OCI-M2 (cell line): ENCODE measurements around the gene ARHGEF28.

Experiments
- DNase-seq: peaks from one replicate; lab custom pipeline; 2025; ENCODE audit not compliant: unreplicated experiment; lab: John Stamatoyannopoulos, UW

ARHGEF28 gene

DNA sequence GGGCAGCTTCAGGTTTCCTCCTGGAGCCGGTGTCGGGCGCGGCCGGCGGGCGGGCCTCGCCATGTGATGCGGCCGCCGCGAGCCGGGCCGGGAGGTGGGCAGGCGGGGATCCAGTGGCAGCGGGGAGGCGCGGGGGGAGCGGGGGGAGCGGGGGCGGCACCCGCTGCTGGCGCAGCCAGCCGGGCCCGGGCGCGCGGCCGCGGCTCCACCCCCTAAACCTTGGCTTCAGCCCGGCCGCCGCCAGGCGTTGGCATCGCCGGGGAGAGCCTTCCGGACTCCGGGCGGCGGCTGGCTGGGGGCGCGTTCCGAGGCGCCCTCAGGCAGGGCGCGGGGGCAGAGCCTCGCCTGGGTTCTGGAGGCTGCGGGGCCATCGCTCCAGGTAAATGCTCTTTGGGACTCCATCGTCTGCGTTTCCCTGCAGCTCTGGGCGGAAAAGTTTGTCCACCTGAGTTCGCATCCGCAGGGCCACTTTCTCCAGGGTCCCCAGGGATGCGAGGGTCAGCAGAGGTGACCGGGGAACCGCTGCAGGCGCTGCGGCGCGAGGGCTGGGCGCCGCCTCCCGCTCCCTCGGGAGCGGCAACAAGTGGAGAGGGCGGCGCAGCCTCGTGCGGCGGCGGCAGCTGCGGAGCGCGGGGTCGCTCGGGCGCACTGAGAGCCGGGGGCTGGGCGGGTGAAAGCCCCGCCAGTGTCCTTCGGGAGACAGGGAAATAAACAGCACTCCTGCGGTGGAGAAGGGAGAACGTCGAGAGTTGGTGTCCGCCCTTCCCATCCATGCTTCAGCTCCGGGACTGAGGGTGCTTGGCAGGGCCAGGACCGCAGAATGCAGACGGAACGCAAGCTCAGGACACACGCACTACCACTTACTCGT lies at the start of gene ARHGEF28:
ARHGEF28 (plus strand) TSS at position 253 of the 868 bp plus-strand sequence. CDS start 58,656 bp downstream, outside the sequence.
- DNase-seq: no peak

GRCh38 chr5:73582285-73583145 lies 43.5 kb upstream of the ARHGEF28 start:
- no peak for DNase-seq

GRCh38 chr5:73587923-73588322 lies 38.1 kb upstream of the ARHGEF28 start:
- no peak for DNase-seq

GRCh38 chr5:73591102-73591695 lies 34.8 kb upstream of the ARHGEF28 start:
- no peak for DNase-seq

DNA sequence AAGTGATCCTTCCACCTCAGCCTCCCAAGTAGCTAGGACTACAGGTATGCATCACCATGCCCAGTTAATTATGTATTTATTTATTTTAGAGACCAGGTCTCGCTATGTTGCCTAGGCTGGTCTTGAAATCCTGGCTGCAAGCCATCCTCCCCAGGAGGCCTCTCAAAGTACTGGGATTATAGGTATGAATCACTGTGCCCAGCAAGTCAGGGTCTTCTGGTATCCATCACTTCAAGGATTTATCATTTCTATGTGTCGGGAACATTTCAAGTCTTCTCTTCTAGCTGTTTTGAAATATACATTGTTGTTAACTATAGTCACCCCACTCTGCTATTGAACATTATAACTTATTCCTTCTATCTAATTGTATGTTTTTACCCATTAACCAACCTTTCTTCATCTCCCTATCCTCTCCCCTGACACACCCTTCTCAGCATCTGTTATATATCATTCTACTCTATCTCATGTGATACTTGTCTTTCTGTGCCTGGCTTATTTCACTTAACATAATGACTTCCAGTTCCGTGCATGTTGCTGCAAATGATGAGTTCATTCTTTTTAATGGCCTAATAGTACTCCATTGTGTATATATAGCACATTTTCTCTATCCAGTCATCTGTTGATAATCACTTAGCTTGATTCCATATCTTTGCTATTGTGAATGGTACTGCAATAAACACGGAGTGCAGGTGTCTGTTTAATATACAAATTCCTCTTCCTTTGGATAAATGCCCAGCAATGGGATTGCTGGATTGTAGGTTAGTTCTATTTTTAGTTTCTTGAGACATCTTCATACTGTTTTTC lies 34.1 kb upstream of the ARHGEF28 start:
- DNase-seq: no peak

DNA sequence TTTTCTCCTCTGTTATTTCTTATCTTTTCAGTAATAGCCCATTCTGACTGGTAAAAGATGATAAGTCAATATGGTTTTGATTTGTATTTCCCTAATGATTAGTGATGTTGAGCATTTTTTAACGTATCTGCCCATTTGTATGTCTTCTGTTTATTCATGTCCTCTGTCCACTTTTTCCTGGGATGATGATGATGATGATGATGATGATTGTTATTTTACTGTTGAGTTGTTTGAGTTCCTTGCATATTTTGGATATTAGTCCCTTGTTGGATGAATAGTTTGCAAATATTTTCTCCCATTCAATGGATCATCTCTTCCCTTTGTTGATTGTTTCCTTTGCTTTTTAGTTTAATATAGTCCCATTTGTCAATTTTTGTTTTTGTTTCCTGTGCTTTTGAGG lies 33.4 kb upstream of the ARHGEF28 start:
- DNase-seq: no peak

- DNase-seq: no peak
Observed at GRCh38 chr5:73596705-73597328, 29.2 kb upstream of the ARHGEF28 start.

DNA sequence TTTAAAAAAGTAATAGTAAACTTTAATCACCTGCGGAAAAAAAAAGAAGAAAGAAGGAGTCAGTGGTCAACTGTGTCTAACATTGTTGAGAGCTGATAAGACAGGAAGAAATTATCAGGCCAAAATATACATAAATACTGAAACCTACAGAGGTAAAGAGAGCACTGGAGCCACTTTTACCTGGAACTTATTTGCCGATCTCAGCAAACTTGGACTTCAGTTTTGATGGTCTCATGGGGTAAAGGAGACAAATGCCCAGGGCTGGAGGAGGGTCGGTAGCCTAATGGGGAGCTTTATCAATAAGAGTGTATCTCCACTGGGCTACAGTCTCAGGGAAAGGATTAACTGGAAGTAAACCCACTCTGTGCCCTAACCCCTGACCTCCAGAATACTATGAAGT lies 26.6 kb upstream of the ARHGEF28 start:
- no peak for DNase-seq

GRCh38 chr5:73603998-73604397 lies 22.0 kb upstream of the ARHGEF28 start:
- no peak for DNase-seq

- DNase-seq: no peak
Observed at GRCh38 chr5:73605223-73606087, 20.5 kb upstream of the ARHGEF28 start.

DNA sequence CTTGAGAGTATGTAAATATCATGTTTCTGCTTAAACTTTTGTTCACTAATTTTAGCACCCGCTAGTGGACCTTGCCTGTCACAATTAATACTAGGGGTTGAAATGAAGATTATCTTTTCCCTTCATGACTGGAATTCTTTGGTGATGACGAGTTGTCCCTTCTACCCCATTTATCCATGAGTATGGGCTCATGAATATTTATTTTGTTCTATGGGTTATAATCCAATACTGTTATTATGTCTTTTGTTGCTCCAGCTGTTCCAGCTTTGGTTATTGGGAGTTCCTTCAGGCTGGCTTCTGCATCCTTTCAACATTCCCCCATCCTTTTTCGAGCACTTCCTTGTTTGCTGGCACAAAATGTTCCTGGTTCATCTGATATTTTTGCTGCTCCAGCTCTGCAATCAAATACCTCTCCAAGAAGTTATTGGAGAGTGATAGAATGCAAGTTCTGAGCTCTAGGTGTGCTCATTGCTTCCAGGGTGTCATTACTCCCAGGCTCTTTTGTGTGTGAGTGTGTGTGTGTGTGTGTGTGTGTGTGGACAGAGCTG lies 19.7 kb upstream of the ARHGEF28 start:
- no peak for DNase-seq

- DNase-seq: no peak
Observed at GRCh38 chr5:73607228-73607627, 18.8 kb upstream of the ARHGEF28 start.

DNA sequence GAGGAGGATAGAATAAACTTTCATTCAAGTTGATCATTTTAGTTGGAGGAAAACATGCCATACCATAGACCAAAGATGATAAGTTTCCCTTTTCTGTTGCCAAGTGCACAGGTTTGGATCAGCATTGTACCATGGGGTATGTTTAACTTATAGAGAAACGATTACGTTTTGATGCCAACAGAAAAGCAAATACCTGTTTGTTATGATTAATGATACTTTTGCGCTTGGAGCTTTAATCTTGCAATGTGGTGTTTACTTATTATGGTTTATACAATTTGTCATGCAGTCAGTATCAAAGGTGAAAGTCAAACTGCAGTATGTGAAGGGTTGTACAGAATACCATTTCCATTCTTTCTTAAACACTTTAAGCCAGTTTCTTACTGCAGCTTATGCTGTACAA lies 13.2 kb upstream of the ARHGEF28 start:
- no peak for DNase-seq

DNA sequence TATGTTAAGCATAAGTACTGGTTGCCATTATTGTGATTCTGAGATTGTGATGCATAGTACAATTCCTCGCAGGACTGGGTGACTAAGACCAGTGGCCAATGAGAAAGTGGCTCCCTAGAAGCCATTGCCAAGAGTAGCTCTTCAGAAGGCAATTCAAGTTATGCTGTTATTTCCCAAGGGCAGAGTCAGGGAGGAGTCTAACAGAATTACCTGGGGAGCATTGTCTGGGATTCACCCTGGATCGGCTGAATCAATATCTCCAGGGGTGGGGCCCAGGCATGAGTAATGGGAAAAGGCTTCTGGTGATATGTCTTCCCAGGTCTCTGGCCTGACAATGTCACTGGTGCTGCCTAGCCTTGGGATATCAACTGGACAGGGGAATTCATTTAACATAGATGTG lies 10.9 kb upstream of the ARHGEF28 start:
- no peak for DNase-seq

DNA sequence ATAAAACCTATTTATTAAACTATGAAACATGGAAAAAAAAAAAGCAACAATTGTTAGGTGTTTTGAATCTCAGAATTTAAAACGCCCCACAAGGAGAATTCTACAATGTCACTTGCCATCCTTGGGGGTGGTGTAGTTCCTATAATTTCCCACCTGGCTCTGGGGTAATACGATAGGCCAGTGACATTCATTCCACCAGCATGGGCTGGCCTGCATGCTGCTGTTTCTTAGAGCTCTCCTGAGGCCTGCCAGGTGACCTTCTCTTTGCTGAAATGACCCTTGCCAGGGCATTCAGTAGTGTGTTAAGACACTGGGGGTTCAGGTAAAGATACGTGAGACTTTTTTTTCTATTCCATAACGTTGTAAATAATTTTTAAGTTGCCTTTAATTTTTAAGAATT lies 10.0 kb upstream of the ARHGEF28 start:
- DNase-seq: no peak

GRCh38 chr5:73617510-73618279 lies 8.3 kb upstream of the ARHGEF28 start:
- no peak for DNase-seq

DNA sequence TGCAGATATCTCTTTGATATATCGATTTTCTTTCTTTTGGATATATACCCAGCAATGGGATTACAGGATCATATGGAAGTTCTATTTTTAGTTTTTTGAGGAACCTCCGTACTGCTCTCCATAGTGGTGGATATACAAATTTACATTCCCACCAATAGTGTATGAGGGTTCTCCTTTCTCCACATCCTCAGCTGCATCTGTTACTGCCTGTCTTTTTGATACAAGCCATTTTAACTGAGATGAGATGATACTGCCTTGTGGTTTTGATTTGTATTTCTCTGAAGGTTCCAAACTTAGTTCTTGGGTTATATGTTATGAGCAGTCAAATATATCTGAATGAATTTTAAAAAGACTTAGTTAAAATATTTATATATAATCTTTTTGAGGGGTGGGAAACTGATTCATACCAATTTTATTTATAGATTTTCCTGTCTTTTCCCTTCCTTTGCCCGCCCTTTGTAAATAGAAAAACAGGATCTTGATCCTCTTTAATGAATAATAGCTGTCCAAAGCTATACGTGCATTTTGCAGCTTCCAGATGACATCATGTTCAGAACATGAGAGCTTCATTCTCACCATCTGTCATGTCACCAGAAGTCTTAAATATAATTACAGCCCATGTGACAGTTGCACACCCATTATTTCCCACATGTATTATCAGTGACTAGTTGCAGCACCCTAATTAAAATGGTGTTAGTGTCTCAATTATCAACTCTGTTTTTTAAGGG lies 6.2 kb upstream of the ARHGEF28 start:
- no peak for DNase-seq

- DNase-seq: no peak
Observed at GRCh38 chr5:73620334-73620687, 5.7 kb upstream of the ARHGEF28 start.
